ENCODE data around the gene RNF215. TPM values are rescaled to one million over a fixed set of nuclear protein-coding genes. Genes with fewer than 3 reads are reported as not detected.

The RNF215 gene
- total and polyA plus RNA-seq, 2 of the 13 experiments (the other 11 are each of a cell fraction or from before 2014, with no cell fraction given), result 5.3 to 6.1 TPM

- TF ChIP-seq HOXA3 (CRISPR knock-in tag; IDR thresholded peaks at IDR 0.05) (0 out of 2 replicates have a peak, but pooled peaks have one; percentile 11), SMAD3 (CRISPR knock-in tag; IDR thresholded peaks at IDR 0.05) (no peak), RBFOX2 (IDR thresholded peaks at IDR 0.05; ENCODE audit: low read depth, low read length) (peak; percentile 75), GABPB1 (CRISPR knock-in tag; IDR thresholded peaks at IDR 0.05) (peak; percentile 41; the same call in 1 of the 2 replicates), MED1 (CRISPR knock-in tag; IDR thresholded peaks at IDR 0.05) (no peak), ZNF12 (CRISPR knock-in tag; IDR thresholded peaks at IDR 0.05) (no peak), POLR2A (IDR thresholded peaks at IDR 0.05; ENCODE audit: insufficient read depth in 1 of 2, low read depth in 2 of 2, low read length in 2 of 2) (peak in 1 of 2 experiments; percentile 70; a peak in 2 of 4 replicates), MAZ (IDR thresholded peaks at IDR 0.05; ENCODE audit: borderline replicate concordance, low read depth, low read length) (no peak), MAZ (CRISPR knock-in tag; IDR thresholded peaks at IDR 0.05; ENCODE audit: low read depth) (peak; percentile 33; the same call in 1 of the 2 replicates), KLF6 (CRISPR knock-in tag; IDR thresholded peaks at IDR 0.05) (0 out of 2 replicates have a peak, but pooled peaks have one; percentile 4), HOMEZ (CRISPR knock-in tag; IDR thresholded peaks at IDR 0.05; ENCODE audit: low read depth) (no peak), NAIF1 (CRISPR knock-in tag; IDR thresholded peaks at IDR 0.05; ENCODE audit: borderline replicate concordance) (no peak), POLR2G (IDR thresholded peaks at IDR 0.05; ENCODE audit: low read depth, low read length) (peak; percentile 48; the same call in 1 of the 2 replicates), ZNF280D (CRISPR knock-in tag; IDR thresholded peaks at IDR 0.05) (no peak), SIX4 (CRISPR knock-in tag; IDR thresholded peaks at IDR 0.05) (no peak), JARID2 (CRISPR knock-in tag; IDR thresholded peaks at IDR 0.05; ENCODE audit: insufficient replicate concordance) (no peak), ZNF784 (CRISPR knock-in tag; IDR thresholded peaks at IDR 0.05; ENCODE audit: borderline replicate concordance) (no peak), ZNF335 (CRISPR knock-in tag; IDR thresholded peaks at IDR 0.05) (0 out of 2 replicates have a peak, but pooled peaks have one; percentile 48), ARNT2 (CRISPR knock-in tag; IDR thresholded peaks at IDR 0.05; ENCODE audit: low read depth) (peak; percentile 22; the same call in 1 of the 2 replicates), ZNF605 (CRISPR knock-in tag; IDR thresholded peaks at IDR 0.05) (no peak), ZNF704 (CRISPR knock-in tag; IDR thresholded peaks at IDR 0.05; ENCODE audit: borderline replicate concordance) (no peak), NCOA1 (CRISPR knock-in tag; IDR thresholded peaks at IDR 0.05) (no peak), ERF (CRISPR knock-in tag; IDR thresholded peaks at IDR 0.05) (0 out of 2 replicates have a peak, but pooled peaks have one; percentile 18), DPF2 (CRISPR knock-in tag; IDR thresholded peaks at IDR 0.05; ENCODE audit: borderline replicate concordance, low read depth) (no peak)
These were observed 9.9 kb upstream of the RNF215 start, which contains the start of gene SEC14L2 (continued) for GRCh38 chr22:30396871-30397655.
